H1 (cell line): ENCODE data around the gene NDUFV1. TPM values are rescaled to one million over a fixed set of nuclear protein-coding genes. Genes with fewer than 3 reads are reported as not detected.

Experiments
- ASH2L ChIP-seq: fragments of 200-600, 300-600 bp; sonication (generic); IDR thresholded peaks from one replicate; pipeline ENCODE4 v1.7.1; 2017; ENCODE audit warnings: low read length
- BACH1 ChIP-seq: IDR thresholded peaks from 2 replicates; pipeline ENCODE4 v1.6.1; 2012; ENCODE audit warnings: low read length, improper control_type of control experiment
- CEBPB ChIP-seq: IDR thresholded peaks from 2 replicates; pipeline ENCODE4 v1.6.1; 2012; ENCODE audit warnings: low read depth, low read length
- HDAC6 ChIP-seq: IDR thresholded peaks from one replicate; pipeline ENCODE4 v1.7.1; 2012; ENCODE audit warnings: low read depth, mild to moderate bottlenecking, inconsistent platforms, low read length, moderate library complexity
- MAFK ChIP-seq: IDR thresholded peaks from 2 replicates; pipeline ENCODE4 v1.6.1; 2012; ENCODE audit warnings: low read depth, mild to moderate bottlenecking, improper control_type of control experiment, low read length
- polyA plus RNA-seq, 7 experiments: library from polyadenylated mRNA; depleted of rRNA in 3 of 7; stranded (reverse) in 5 of 7; unstranded in 2 of 7; fragments of >200 nt in 5 of 7; fragments of 200-250 nt in 2 of 7; gene quantifications; 1 replicate in 5 of 7; 2 replicates in 1 of 7; 4 replicates in 1 of 7; pipeline versions ENCODE4 v1.2.1 to v1.2.3, GENCODE V29; 2011 to 2013; ENCODE audit warnings: missing spikeins in 2 of 7, mixed read lengths in 2 of 7
- total RNA-seq: library from RNA; stranded (reverse); fragmentation: NEBNext Ultra II Directional; extraction: Animal tissue kit (Norgen Biotek cat#: 25700); gene quantifications from 2 replicates; pipeline ENCODE4 v1.2.1, GENCODE V29; 2021

Gene NDUFV1
- total and polyA plus RNA-seq, 2 of the 8 experiments (the other 6 are each of a cell fraction or from before 2014, with no cell fraction given): 125 to 131 TPM

DNA sequence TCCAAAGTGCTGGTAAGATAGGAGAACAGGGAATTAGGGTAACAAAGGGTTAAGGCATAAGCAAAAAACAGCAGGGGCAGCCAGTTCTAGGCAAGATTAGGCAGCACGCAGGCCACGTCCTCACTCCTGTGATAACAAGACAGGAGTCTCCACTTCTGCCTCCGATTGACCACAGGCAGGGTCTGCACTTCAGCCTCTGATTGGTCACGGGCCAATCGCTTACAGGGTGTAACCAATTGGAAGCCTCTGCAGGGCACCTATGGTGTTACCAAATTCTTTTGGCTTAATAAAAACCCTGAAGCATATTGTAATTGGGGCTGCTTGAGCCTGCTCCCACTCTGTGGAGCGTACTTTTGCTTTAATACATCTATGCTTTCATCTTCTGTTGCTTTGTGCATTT lies 35.3 kb upstream of the NDUFV1 start (continued):
- TF ChIP-seq MAFK: no peak
- TF ChIP-seq ASH2L: no peak
- no peak for TF ChIP-seq HDAC6
- no peak for TF ChIP-seq CEBPB
- no peak for TF ChIP-seq BACH1
- TF ChIP-seq, all 59 proteins: peak for 0
